Coronary artery (tissue), 2 donors: Measurements from ENCODE around the gene MAST4.
A peak's percentile ranks its signal among the peaks of the same experiment; 100 is the strongest.

Source experiments
- DNase-seq: peaks from one replicate; pipeline ENCODE4 v3.0.0-alpha.2; 2017; ENCODE audit warnings: low spot score
- H3K27ac ChIP-seq, 2 donors: fragments of 200-600 bp; sonication (generic); one replicate each; pipeline ENCODE4 v1.5.1; 2016 to 2019
- H3K4me3 ChIP-seq: fragments of 200-600 bp; sonication (generic); 2 replicates; pipeline ENCODE4 v1.5.1; 2016; ENCODE audit warnings: mild to moderate bottlenecking, moderate library complexity
- CTCF ChIP-seq: fragments of 200-600 bp; sonication (generic); IDR thresholded peaks from one replicate; pipeline ENCODE4 v1.5.1; 2019; ENCODE audit warnings: antibody characterized with exemption

MAST4 gene

DNA sequence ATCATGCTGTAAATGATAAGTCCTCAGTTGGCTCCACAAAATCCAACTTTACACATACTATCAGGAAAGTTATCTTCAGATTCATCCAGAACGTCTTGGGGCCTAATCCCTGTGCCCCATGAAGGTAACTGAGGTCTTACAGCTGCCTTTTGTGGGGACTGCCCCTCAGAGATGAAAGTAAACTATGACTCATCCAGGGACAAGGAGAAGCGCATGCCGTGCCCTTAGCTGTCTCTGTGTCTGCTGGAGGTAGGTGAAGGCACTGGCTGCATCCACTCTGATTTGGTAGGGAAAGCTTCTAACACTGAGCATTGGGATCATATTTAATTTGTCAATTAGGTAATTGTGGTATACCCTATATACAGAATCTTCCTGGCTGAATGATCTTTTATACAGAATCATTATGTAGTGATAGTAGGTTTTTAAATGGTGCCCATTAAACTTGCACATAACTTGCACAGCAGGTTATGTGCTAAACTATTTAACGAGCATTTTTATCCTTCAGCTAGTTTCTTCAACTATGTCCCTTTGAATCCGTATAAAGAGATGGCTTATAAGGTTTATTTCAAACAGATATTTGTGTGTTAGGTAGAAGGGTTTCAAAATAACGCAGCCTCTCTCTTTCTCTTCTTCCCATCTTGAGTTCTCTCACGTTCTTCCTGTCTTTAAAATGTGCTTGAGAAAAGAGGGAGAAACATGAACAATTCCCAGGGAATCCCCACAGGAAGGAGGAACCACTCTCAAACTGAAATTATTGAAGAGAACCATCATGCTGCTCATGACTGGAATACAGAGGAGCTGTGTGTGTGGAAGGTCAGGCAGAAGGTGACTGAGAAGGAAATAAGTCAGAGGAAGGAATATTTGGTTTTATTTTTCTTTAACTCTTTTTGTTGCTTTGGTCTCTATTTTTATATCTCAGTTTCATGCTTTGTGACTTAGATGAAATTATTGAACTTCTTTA is 349.5 kb downstream of the MAST4 start:
- DNase-seq, result no peak
- Histone ChIP-seq H3K27ac (no peak overlapping the region), H3K4me3 (no peak overlapping the region)
- TF ChIP-seq CTCF, result no peak

- H3K27ac ChIP-seq, result no peak overlapping the region
- TF ChIP-seq CTCF, result no peak
- H3K4me3 ChIP-seq, result no peak overlapping the region
- DNase-seq, result no peak
Observed at GRCh38 chr5:66947458-66947857, 351.3 kb downstream of the MAST4 start.

DNA sequence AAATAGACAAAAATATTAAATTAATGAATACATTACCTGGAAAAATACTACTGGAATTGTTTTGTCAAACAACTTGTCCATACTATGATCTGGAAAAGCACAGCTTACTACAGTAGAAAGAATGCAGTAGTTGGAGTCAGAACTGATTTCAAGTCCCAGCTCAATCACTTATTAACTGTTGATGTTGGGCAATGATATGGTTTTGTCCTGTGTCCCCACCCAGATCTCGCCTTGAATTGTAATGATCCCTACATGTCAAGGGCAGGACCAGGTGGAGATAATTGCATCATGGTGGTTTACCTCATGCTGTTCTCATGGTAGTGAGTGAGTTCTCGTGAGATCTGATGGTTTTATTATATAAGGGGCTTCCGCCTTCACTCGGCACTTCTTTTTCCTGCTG is 352.9 kb downstream of the MAST4 start:
- H3K27ac ChIP-seq, result no peak overlapping the region
- TF ChIP-seq CTCF, result no peak
- no peak for DNase-seq
- H3K4me3 ChIP-seq, result no peak overlapping the region

GRCh38 chr5:66952153-66952552 is 356.0 kb downstream of the MAST4 start:
- no peak overlapping the region for H3K27ac ChIP-seq
- H3K4me3 ChIP-seq, result no peak overlapping the region
- TF ChIP-seq CTCF, result no peak
- DNase-seq, result no peak

DNA sequence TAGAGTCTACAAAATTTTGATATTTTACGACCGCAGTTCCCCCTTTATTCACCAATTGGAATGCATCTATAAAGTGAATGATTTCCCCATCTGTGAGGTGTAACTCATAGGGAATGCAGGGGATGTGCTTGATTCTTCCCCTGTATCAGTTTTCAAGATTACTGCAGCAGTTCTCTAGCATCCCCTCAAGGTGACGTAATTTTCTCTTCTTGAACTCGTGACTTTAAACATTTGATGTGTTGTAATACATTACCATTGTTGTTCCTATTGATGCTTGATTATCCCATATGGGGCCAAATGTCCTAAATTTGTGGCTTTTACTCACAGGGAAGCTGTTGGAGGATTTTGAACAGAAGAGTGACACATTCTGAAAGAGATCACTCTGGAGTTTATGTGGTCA is 360.2 kb downstream of the MAST4 start:
- Histone ChIP-seq H3K4me3 (no peak overlapping the region), H3K27ac (no peak overlapping the region)
- DNase-seq, result no peak
- TF ChIP-seq CTCF, result no peak

DNA sequence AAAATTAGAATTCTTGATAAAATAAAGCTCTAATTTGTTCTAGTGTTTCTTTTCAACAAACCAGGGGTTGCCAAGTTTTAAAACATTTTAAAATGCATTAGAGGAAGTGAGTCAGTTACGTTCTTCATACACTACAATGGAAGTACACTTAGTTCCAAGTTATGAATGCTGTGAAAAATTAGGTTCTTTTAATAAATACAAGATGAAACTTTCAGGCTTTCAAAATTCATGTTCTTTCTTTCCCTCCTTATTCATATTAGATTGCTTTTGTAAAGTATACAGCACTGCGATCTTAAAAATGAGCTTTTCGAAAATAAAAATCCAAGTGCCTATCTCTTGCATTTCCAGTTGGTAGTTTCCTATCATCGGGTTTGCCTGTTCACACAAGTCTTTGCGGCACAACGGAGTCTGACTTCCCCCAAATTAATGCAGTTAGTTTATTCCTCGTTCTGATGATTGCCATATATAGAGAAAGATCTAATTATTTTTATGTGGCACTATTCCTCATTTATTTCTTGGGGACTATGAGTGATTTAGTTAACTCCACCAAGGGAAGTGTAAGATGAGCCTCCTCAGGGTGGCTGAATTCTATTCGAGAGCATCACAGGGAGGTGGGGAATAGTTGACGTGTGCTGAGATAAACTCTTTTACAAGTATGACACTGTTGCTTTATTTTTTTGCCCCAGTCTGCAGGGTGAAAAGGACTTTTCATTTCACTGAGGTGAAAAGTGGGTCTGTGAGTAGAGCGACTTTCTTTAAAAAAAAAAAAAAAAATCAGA is 362.2 kb downstream of the MAST4 start:
- Histone ChIP-seq H3K4me3 (peak overlapping the region; percentile 70), H3K27ac (peak overlapping the region; percentile 29 to 77)
- DNase-seq, result no peak
- TF ChIP-seq CTCF, result no peak
